Measurements from ENCODE around the gene SHB. TPM values are rescaled to one million over a fixed set of nuclear protein-coding genes. Genes with fewer than 3 reads are reported as not detected.

SHB gene
- total RNA-seq, 2 donors from 2014 or later = 33.9 to 39.9 TPM

GRCh38 chr9:37947471-37947870 is 121.6 kb downstream of the SHB start:
- H3K36me3 ChIP-seq = peaks cover 19% of the 10 kb centered on the region
- no peak for DNase-seq (ENCODE audit: low spot score)
- H3K4me1 ChIP-seq = peaks cover 0 to 71% of the 10 kb centered on the region in 2 donors

GRCh38 chr9:37946971-37947370 is 122.1 kb downstream of the SHB start:
- Histone ChIP-seq H3K27ac (no peak overlapping the region), H3K36me3 (peaks cover 14% of the 10 kb centered on the region), H3K27me3 (no peaks in the 10 kb centered on the region), H3K4me3 (no peak overlapping the region), H3K9me3 (no peaks in the 10 kb centered on the region), H3K4me1 (peaks cover 0 to 71% of the 10 kb centered on the region in 2 donors)
- TF ChIP-seq CTCF (IDR thresholded peaks at IDR 0.05) = no peak
- no peak for DNase-seq (ENCODE audit: low spot score)

More at GRCh38 chr9:37947471-37947870, 121.6 kb downstream of the SHB start:
- H3K9me3 ChIP-seq = no peaks in the 10 kb centered on the region
- TF ChIP-seq CTCF (IDR thresholded peaks at IDR 0.05) = no peak
- H3K4me3 ChIP-seq = no peak overlapping the region
- no peak overlapping the region for H3K27ac ChIP-seq
- no peaks in the 10 kb centered on the region for H3K27me3 ChIP-seq

GRCh38 chr9:37946041-37946440 is 123.0 kb downstream of the SHB start:
- Histone ChIP-seq H3K36me3 (peaks cover 13% of the 10 kb centered on the region), H3K4me3 (no peak overlapping the region), H3K4me1 (peaks cover 0 to 65% of the 10 kb centered on the region in 2 donors), H3K27me3 (no peaks in the 10 kb centered on the region), H3K9me3 (no peaks in the 10 kb centered on the region), H3K27ac (no peak overlapping the region)
- TF ChIP-seq CTCF (IDR thresholded peaks at IDR 0.05) = no peak
- DNase-seq (ENCODE audit: low spot score) = no peak

GRCh38 chr9:37944671-37945481 is 124.2 kb downstream of the SHB start:
- no peaks in the 10 kb centered on the region for H3K27me3 ChIP-seq
- H3K27ac ChIP-seq = peak overlapping the region; percentile 46 to 55
- H3K4me1 ChIP-seq = peaks cover 0 to 65% of the 10 kb centered on the region in 2 donors
- no peak for DNase-seq (ENCODE audit: low spot score)
- H3K9me3 ChIP-seq = no peaks in the 10 kb centered on the region
- TF ChIP-seq CTCF (IDR thresholded peaks at IDR 0.05) = no peak
- peaks cover 10% of the 10 kb centered on the region for H3K36me3 ChIP-seq
- no peak overlapping the region for H3K4me3 ChIP-seq

- Histone ChIP-seq H3K36me3 (peaks cover 10% of the 10 kb centered on the region), H3K9me3 (no peaks in the 10 kb centered on the region), H3K27ac (peak overlapping the region; percentile 46 to 55), H3K4me3 (no peak overlapping the region), H3K27me3 (no peaks in the 10 kb centered on the region), H3K4me1 (peaks cover 0 to 65% of the 10 kb centered on the region in 2 donors)
- no peak for DNase-seq (ENCODE audit: low spot score)
- no peak for TF ChIP-seq CTCF (IDR thresholded peaks at IDR 0.05)
These were observed 124.8 kb downstream of the SHB start for GRCh38 chr9:37944266-37944650.
